ENCODE results near the gene MTRFR. TPM values are rescaled to one million over a fixed set of nuclear protein-coding genes. Genes with fewer than 3 reads are reported as not detected.

MTRFR gene
- total RNA-seq, 1 experiment from 2014 or later = 15.7 TPM

- TF ChIP-seq IRF1 (CRISPR knock-in tag; IDR thresholded peaks at IDR 0.05) (no peak), ATF2 (CRISPR knock-in tag; IDR thresholded peaks at IDR 0.05; ENCODE audit: borderline replicate concordance, low read depth) (no peak), ZNF232 (CRISPR knock-in tag; IDR thresholded peaks at IDR 0.05) (no peak), GABPB1 (CRISPR knock-in tag; IDR thresholded peaks at IDR 0.05) (no peak), CBFB (CRISPR knock-in tag; IDR thresholded peaks at IDR 0.05; ENCODE audit: low read depth) (no peak), NFE2L1 (CRISPR knock-in tag; IDR thresholded peaks at IDR 0.05) (no peak)
- TF ChIP-seq, protein P1, sequence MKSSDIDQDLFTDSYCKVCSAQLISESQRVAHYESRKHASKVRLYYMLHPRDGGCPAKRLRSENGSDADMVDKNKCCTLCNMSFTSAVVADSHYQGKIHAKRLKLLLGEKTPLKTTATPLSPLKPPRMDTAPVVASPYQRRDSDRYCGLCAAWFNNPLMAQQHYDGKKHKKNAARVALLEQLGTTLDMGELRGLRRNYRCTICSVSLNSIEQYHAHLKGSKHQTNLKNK (CRISPR knock-in tag; IDR thresholded peaks at IDR 0.05) = no peak
These were observed 7.8 kb upstream of the MTRFR start (continued) for GRCh38 chr12:123225443-123225842.

DNA sequence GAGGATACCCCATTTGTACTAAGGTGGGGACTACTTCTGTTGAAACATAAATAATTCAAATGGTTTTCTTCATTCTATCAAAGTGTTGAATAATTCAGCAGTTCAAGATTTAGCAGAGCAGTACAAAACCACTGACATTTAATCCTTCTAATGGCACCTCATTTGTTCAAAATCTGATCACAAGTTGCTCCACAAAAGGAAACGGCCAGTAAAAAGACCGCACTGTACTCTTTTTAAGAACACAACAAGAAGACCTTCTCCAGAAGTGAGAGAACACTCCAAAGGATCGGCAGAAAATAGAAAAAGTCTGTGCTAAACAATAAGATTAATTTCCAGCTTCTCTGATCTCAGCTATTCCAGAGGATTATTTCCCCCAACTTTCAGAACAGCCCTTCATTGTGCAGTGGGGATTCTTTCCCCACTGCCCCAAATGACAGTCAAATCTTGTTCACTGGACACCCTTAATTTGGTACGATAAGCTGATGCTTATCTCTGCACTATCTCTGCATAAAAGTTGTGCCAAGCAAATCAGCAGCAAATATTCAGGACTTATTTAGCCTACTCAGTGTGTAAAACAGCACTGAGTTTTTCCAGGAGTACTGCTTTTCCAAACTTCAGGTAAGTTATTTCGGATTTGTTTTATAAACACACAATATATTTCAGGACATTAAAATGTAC is 5.5 kb upstream of the MTRFR start:
- POLR2A ChIA-PET = no interaction called here
- Mint-ChIP-seq H3K4me3 (no peak overlapping the region), H3K27ac (0 out of 2 replicates have a peak overlapping the region, but pooled peaks have one; percentile 77)

More for the DNA sequence above, 5.5 kb upstream of the MTRFR start:
- TF ChIP-seq, protein P2, sequence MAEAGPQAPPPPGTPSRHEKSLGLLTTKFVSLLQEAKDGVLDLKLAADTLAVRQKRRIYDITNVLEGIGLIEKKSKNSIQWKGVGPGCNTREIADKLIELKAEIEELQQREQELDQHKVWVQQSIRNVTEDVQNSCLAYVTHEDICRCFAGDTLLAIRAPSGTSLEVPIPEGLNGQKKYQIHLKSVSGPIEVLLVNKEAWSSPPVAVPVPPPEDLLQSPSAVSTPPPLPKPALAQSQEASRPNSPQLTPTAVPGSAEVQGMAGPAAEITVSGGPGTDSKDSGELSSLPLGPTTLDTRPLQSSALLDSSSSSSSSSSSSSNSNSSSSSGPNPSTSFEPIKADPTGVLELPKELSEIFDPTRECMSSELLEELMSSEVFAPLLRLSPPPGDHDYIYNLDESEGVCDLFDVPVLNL (CRISPR knock-in tag; IDR thresholded peaks at IDR 0.05; ENCODE audit: borderline replicate concordance, low read depth) = no peak
- TF ChIP-seq, protein P3, sequence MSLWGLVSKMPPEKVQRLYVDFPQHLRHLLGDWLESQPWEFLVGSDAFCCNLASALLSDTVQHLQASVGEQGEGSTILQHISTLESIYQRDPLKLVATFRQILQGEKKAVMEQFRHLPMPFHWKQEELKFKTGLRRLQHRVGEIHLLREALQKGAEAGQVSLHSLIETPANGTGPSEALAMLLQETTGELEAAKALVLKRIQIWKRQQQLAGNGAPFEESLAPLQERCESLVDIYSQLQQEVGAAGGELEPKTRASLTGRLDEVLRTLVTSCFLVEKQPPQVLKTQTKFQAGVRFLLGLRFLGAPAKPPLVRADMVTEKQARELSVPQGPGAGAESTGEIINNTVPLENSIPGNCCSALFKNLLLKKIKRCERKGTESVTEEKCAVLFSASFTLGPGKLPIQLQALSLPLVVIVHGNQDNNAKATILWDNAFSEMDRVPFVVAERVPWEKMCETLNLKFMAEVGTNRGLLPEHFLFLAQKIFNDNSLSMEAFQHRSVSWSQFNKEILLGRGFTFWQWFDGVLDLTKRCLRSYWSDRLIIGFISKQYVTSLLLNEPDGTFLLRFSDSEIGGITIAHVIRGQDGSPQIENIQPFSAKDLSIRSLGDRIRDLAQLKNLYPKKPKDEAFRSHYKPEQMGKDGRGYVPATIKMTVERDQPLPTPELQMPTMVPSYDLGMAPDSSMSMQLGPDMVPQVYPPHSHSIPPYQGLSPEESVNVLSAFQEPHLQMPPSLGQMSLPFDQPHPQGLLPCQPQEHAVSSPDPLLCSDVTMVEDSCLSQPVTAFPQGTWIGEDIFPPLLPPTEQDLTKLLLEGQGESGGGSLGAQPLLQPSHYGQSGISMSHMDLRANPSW (CRISPR knock-in tag; conservative IDR thresholded peaks at IDR 0.05; ENCODE audit: low read depth) = no peak
- no peak for TF ChIP-seq OVOL2 (CRISPR knock-in tag; IDR thresholded peaks at IDR 0.05; ENCODE audit: borderline replicate concordance)
- TF ChIP-seq, protein P4, sequence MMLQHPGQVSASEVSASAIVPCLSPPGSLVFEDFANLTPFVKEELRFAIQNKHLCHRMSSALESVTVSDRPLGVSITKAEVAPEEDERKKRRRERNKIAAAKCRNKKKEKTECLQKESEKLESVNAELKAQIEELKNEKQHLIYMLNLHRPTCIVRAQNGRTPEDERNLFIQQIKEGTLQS (CRISPR knock-in tag; conservative IDR thresholded peaks at IDR 0.05) = no peak
- no peak for TF ChIP-seq IRF2 (CRISPR knock-in tag; IDR thresholded peaks at IDR 0.05; ENCODE audit: borderline replicate concordance, low read depth)
- TF ChIP-seq, protein P5, sequence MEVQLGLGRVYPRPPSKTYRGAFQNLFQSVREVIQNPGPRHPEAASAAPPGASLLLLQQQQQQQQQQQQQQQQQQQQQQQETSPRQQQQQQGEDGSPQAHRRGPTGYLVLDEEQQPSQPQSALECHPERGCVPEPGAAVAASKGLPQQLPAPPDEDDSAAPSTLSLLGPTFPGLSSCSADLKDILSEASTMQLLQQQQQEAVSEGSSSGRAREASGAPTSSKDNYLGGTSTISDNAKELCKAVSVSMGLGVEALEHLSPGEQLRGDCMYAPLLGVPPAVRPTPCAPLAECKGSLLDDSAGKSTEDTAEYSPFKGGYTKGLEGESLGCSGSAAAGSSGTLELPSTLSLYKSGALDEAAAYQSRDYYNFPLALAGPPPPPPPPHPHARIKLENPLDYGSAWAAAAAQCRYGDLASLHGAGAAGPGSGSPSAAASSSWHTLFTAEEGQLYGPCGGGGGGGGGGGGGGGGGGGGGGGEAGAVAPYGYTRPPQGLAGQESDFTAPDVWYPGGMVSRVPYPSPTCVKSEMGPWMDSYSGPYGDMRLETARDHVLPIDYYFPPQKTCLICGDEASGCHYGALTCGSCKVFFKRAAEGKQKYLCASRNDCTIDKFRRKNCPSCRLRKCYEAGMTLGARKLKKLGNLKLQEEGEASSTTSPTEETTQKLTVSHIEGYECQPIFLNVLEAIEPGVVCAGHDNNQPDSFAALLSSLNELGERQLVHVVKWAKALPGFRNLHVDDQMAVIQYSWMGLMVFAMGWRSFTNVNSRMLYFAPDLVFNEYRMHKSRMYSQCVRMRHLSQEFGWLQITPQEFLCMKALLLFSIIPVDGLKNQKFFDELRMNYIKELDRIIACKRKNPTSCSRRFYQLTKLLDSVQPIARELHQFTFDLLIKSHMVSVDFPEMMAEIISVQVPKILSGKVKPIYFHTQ (CRISPR knock-in tag; IDR thresholded peaks at IDR 0.05) = no peak
- no peak for TF ChIP-seq NFE2L1 (CRISPR knock-in tag; IDR thresholded peaks at IDR 0.05)
- Mint-ChIP-seq H3K4me1 (peaks cover 6% of the 10 kb centered on the region; the same call in 1 of the 2 replicates), H3K9me3 (no peaks in the 10 kb centered on the region), H3K27me3 (ENCODE audit: low read depth) (no peaks in the 10 kb centered on the region), H3K36me3 (peaks cover 3% of the 10 kb centered on the region; the same call in 1 of the 2 replicates)
- CTCF ChIA-PET = interaction anchor here (1.2 kb wide), 1 partner anchor 10 kb away, joined by 9 read pairs; no protein-coding TSS in a partner anchor
- ATAC-seq = no peak
- DNase-seq (ENCODE audit: low spot score) = no peak

Data from WTC11 (cell line).